Measurements from ENCODE around the gene DAO.

DAO gene

GRCh38 chr12:108916336-108916735 is 36.4 kb downstream of the DAO start:
- H3K4me3 ChIP-seq (ENCODE audit: low read depth, low read length), result no peak overlapping the region
- DNase-seq (ENCODE audit: low read depth, low spot score), result no peak
- in situ Hi-C loops (cut with HindIII; ENCODE audit: low sequenced_read_pairs), result no loop called here
- TF ChIP-seq, protein P1, sequence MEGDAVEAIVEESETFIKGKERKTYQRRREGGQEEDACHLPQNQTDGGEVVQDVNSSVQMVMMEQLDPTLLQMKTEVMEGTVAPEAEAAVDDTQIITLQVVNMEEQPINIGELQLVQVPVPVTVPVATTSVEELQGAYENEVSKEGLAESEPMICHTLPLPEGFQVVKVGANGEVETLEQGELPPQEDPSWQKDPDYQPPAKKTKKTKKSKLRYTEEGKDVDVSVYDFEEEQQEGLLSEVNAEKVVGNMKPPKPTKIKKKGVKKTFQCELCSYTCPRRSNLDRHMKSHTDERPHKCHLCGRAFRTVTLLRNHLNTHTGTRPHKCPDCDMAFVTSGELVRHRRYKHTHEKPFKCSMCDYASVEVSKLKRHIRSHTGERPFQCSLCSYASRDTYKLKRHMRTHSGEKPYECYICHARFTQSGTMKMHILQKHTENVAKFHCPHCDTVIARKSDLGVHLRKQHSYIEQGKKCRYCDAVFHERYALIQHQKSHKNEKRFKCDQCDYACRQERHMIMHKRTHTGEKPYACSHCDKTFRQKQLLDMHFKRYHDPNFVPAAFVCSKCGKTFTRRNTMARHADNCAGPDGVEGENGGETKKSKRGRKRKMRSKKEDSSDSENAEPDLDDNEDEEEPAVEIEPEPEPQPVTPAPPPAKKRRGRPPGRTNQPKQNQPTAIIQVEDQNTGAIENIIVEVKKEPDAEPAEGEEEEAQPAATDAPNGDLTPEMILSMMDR (IDR thresholded peaks at IDR 0.05; ENCODE audit: low read depth, low read length), result no peak

DNA sequence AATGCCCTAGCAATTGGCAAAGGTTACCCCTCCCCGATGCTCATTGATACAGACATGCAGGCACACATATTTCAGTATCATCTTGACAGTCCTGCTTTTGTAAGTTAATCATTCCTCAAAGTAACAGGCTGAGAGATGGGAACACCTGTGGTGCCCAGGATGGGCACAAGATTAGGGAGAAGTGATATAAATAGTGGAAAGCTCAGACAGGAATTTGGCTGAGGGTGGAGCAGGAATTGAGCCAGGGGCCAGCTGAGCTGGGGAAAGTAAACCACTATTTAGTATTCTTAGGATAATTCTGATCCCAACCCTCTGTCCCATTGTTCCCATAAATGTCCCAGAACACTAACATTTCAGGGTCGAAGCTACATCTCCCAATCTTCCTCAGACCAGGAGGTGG is 38.3 kb downstream of the DAO start:
- in situ Hi-C loops (cut with HindIII; ENCODE audit: low sequenced_read_pairs), result no loop called here
- H3K4me3 ChIP-seq (ENCODE audit: low read depth, low read length), result no peak overlapping the region
- no peak for DNase-seq (ENCODE audit: low read depth, low spot score)
- TF ChIP-seq, protein P1 (IDR thresholded peaks at IDR 0.05; ENCODE audit: low read depth, low read length), result no peak

- in situ Hi-C loops (cut with HindIII; ENCODE audit: low sequenced_read_pairs), result no loop called here
- no peak for DNase-seq (ENCODE audit: low read depth, low spot score)
- no peak overlapping the region for H3K4me3 ChIP-seq (ENCODE audit: low read depth, low read length)
Observed at GRCh38 chr12:108918960-108919642, 39.2 kb downstream of the DAO start.

DNA sequence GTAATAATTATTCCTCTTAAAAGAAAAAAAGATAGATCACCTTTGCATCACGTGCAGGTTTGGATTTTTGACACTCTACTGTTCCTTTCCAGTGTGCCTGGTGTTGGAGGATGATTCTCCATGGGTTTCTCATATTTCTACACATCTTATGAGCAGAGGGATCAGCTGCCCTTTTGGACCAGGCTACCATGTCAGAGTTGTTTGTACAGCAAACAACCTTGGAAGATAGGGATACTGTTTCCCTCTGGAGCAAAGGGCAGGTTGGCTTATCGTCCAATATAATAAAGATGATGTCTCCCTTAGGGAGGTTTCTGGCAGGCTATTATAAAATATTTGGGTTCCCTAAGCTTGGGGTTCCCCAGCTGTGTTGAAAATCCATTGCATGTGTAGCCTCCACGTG is 42.1 kb downstream of the DAO start:
- no peak for DNase-seq (ENCODE audit: low read depth, low spot score)
- in situ Hi-C loops (cut with HindIII; ENCODE audit: low sequenced_read_pairs), result no loop called here
- TF ChIP-seq, protein P1 (IDR thresholded peaks at IDR 0.05; ENCODE audit: low read depth, low read length), result no peak

More at GRCh38 chr12:108918960-108919642, 39.2 kb downstream of the DAO start:
- TF ChIP-seq, protein P1 (IDR thresholded peaks at IDR 0.05; ENCODE audit: low read depth, low read length), result no peak

GRCh38 chr12:108922918-108923317 is 43.0 kb downstream of the DAO start:
- no peak for DNase-seq (ENCODE audit: low read depth, low spot score)
- TF ChIP-seq, protein P1 (IDR thresholded peaks at IDR 0.05; ENCODE audit: low read depth, low read length), result no peak
- in situ Hi-C loops (cut with HindIII; ENCODE audit: low sequenced_read_pairs), result no loop called here
- H3K4me3 ChIP-seq (ENCODE audit: low read depth, low read length), result no peak overlapping the region

More for the DNA sequence above, 42.1 kb downstream of the DAO start:
- H3K4me3 ChIP-seq (ENCODE audit: low read depth, low read length), result no peak overlapping the region

- in situ Hi-C loops (cut with HindIII; ENCODE audit: low sequenced_read_pairs), result no loop called here
- no peak overlapping the region for H3K4me3 ChIP-seq (ENCODE audit: low read depth, low read length)
- no peak for DNase-seq (ENCODE audit: low read depth, low spot score)
- TF ChIP-seq, protein P1 (IDR thresholded peaks at IDR 0.05; ENCODE audit: low read depth, low read length), result no peak
Observed at GRCh38 chr12:108928695-108929094, 48.8 kb downstream of the DAO start.
